GM19463 (cell line): Measurements from ENCODE around the gene DGCR8.

ENCODE experiments used
- ATAC-seq: cut with Tn5 transposase; IDR thresholded peaks from one replicate; pipeline ENCODE4 v1.9.1; 2021; ENCODE audit warnings: mild to moderate bottlenecking, moderate library complexity; ENCODE audit not compliant: unreplicated experiment

The DGCR8 gene

DNA sequence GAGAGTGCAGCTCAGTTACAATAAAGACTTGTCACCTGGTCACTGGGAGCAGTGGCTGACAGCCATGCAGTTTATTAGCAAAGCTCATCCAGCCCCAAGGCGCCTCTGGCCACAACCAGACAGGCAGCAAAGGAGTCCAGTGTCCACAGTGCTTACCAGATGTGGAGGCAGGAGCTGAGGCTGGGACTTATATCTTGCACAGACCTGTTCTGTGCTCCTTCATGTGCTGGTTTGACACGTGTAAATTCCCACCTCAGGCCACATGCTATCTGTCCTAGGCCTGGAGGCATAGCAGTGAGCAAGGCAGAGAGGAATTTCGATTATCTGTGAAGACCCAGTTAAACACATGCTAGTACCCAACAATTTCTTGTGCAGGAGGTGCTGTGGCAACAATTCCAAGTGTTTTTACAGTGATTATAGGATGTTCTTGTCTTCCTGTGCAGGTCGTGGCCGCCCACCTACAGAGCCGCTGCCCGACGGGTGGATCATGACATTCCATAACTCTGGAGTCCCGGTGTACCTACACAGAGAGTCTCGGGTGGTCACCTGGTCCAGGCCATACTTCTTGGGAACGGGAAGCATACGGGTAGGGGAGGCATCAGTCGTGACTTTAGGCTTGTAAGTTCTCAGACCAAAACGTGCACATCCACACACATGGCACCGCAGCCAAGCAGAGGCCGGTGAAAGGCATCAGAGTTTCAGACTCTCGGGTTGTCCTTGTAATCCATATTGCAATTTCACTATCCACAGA, 9.4 kb downstream of the DGCR8 start:
- no peak for ATAC-seq

GRCh38 chr22:20089977-20090729, 10.1 kb downstream of the DGCR8 start:
- no peak for ATAC-seq

- ATAC-seq = no peak
These were observed 10.7 kb downstream of the DGCR8 start for GRCh38 chr22:20090730-20091240.

DNA sequence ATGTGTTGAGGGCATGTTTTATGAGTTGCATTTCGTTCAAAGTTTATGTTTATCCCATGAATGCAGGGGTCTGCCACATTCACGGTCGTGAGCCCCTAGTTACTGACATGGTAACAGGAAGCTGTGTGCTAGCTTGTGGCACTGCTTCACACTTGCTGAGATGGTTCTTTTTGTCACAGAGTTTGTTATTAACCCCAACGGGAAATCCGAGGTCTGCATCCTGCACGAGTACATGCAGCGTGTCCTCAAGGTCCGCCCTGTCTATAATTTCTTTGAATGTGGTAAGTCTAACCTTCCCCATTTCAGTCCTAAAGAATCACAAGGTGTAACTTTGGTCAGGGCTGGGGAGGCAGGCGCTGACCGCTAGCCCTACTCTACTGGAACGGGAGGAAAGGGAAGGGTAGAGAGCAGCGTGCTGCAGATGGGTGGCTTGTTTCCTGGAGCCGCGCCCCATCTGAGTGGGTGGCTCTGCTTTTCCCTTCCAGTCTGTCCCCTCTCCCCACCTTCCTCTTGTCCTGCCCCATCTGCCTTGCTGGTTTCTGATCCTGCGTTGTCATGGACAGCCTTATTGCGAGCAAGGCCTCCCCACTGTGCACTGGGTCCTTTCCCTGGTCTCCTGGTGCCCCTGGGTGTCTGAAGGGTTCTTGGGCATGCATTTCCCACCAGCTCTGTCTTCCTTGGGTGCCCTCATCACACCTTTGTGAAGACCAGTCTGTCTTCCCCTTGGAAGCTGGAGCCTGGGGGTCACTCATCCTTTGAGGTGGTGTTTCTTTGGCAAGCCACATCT, 11.8 kb downstream of the DGCR8 start:
- ATAC-seq = no peak

DNA sequence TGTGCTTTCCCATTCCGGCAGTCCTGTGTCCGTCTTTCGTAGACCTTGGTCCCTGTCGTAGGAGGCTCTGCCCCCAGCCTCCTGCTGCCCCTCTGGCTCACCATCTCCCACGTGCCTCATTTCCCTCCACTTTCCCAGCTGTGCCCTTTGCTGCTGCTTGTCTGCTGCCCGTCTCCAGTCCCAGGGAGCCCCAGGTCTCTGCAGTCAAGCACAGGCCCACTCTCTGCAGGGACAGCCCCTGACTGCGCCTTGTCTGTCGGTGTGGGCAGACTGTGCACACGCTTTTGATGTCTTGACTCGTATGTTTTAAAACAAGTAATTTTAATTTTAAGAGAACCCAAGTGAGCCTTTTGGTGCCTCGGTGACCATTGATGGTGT, 12.4 kb downstream of the DGCR8 start:
- no peak for ATAC-seq

DNA sequence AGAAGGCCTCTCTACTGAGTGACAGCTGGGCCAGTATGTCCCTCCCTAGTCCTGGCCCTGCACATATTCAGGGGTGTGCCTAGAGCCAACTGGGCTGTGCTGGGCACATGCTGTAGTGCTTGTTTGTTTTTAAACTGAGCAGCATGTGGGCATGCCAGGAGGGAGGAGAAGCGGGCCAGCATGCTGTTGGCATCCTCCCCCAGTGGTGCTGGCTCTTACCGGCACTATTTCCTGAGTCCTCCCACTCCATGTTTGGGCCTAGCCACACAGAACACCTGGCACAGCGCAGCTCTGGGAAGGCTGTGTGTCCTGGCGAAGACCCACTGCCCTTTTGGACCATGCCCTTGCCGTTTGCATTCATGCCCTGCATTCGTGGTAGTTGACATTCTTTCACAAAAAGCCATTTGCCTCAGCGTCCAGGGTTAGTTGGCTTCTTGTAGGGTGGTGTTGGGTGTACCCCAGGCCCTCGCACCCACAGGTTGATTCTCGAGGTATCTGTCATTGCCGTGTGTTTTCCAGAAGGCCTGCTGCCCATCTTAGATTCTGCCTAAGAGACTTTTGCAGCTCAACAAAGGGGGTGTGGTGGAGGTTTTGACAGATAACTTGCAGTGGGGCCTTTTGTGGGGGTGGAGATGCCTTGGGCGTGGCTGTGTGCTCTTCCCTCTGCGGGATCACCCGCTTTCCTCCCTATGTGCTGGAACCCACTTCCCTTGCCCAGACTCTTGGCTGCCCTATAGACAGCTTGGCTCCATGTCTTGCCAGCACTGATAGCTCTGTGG, 13.6 kb downstream of the DGCR8 start:
- ATAC-seq = no peak

- no peak for ATAC-seq
These were observed 14.3 kb downstream of the DGCR8 start for GRCh38 chr22:20094197-20094807.

GRCh38 chr22:20095521-20095920, 15.5 kb downstream of the DGCR8 start:
- ATAC-seq = no peak

- no peak for ATAC-seq
These were observed 16.8 kb downstream of the DGCR8 start for GRCh38 chr22:20096574-20097420.

DNA sequence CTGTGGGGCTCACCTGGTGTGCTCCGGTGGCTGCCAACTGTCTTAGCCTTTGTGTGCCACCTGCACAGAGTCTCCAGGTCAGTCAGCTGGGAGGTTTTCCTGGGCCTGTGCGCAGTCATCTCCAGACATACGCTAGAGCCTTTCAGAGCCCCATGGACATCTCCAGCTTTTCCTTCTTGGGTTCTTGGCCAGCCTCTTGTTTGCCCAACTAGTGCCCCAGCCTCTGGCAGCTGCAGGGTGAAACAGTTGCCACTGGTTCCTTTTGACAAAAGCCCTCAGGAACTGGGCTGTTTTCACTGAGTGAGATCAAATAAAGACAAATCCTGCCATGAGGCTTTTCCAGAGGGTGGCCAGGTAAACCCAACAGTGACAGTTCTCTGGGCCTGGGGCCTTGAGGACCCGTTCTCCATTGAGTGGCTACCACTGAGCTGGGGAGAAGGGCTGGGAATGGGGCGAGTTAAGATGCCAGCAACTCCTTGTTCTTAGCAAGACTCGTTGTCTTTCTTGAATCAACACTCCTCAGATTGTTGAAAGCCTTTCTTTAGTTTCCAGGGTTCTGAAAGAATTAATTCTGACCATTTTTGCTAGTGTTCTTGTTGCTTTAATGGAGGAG, 19.2 kb downstream of the DGCR8 start:
- no peak for ATAC-seq

- no peak for ATAC-seq
These were observed 21.6 kb downstream of the DGCR8 start for GRCh38 chr22:20101638-20102037.

- ATAC-seq = no peak
These were observed 22.3 kb downstream of the DGCR8 start for GRCh38 chr22:20102203-20102780.

DNA sequence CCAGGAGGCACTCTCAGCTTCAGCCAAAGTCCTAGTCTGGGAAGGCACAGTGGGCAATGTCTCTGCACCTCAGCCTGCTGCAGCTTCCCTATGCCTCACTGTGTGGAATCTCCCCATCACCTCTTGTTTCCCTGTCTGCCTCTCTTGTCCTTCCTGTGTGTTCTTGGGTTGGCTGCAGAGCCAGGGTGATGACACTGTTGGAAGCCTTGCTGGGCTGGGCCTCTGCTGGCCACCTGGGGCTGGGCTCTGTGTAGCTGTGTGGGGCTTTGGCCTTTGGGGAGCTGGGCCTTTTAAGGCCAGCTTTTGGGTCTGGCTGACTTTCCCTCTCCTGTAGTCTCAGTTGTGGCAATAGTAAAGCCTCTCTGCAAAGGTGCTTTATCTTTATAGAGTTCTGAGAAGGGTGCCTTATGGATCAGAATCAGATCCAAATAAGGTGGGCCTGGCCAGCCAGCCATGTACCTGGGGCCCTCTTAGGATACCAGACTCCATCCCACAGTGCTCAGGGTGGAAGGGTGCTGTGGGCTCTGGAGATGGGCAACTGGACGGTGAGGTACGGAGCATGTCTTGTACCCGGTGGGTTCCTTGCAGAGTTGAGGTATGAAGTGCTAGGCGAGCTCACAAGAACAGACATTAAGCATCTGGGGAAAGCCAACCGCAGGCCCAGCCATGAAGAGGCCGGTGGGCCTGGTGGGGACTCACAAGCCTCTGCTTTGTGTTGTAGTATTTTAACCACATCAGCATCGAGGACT, 25.6 kb downstream of the DGCR8 start:
- ATAC-seq = no peak

GRCh38 chr22:20106205-20106848, 26.3 kb downstream of the DGCR8 start:
- ATAC-seq = no peak

DNA sequence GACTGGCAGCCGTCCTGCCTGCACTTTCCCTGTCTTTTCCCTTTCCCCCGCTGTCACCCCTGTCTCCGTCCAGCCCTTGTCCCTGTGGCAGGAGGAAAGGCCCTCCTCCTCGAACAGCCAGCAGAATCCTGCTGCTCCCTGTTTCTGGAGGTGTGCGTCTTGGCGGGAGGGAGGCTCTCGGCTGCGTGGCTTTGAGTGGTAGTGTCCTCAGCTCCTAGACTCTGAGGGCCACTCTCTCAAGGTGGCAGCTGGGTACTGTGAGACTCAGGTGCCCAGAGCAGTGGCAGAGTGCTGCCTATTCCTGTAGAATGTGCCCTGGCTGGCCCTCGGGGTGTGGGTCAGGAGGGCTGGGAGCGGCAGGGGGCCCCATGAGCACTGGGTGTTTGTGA, 26.8 kb downstream of the DGCR8 start:
- no peak for ATAC-seq

GRCh38 chr22:20107471-20107901, 27.4 kb downstream of the DGCR8 start:
- ATAC-seq = no peak
